K562 (cell line): ENCODE measurements around the gene CCDC3.

Source experiments
- BRCA1 ChIP-seq, 2 experiments: fragments of 450-650 bp in 1 of 2; sonication (generic) in 1 of 2; formaldehyde crosslinking in 1 of 2; IDR thresholded peaks; 2 replicates each; pipeline versions ENCODE4 v1.5.0 to v1.6.1; 2017 to 2020; ENCODE audit warnings: mild to moderate bottlenecking in 1 of 2, missing genetic modification reagents in 1 of 2
- CTCF ChIP-seq, 3 experiments: IDR thresholded peaks in 2 of 3; conservative IDR thresholded peaks in 1 of 3; 2 replicates each; pipeline ENCODE4 v1.5.1; 2011 to 2012; ENCODE audit warnings: low read length in 3 of 3, mild to moderate bottlenecking in 3 of 3, control low read depth in 2 of 3, improper control_type of control experiment in 1 of 3, inconsistent platforms in 1 of 3, low read depth in 1 of 3, mixed read lengths in 1 of 3, moderate library complexity in 1 of 3; ENCODE audit not compliant: insufficient read depth in 2 of 3
- E4F1 ChIP-seq: fragments of 250-450 bp; sonication (Bioruptor Pico); IDR thresholded peaks from 2 replicates; pipeline ENCODE4 v1.5.0; 2021; ENCODE audit warnings: mild to moderate bottlenecking, borderline replicate concordance
- ETV5 ChIP-seq: sonication (generic); formaldehyde crosslinking; IDR thresholded peaks from 2 replicates; pipeline ENCODE4 v1.4.0; 2020; ENCODE audit warnings: low read depth, mild to moderate bottlenecking, missing genetic modification reagents
- GTF3C2 ChIP-seq: IDR thresholded peaks from 3 replicates; pipeline ENCODE4 v1.6.1; 2011; ENCODE audit warnings: borderline replicate concordance, mild to moderate bottlenecking, moderate library complexity; ENCODE audit not compliant: insufficient read length; ENCODE audit errors: extremely low read depth
- HNRNPL ChIP-seq: fragments of 200-400 bp; formaldehyde crosslinking; IDR thresholded peaks from 2 replicates; pipeline ENCODE4 v1.6.1; 2017; ENCODE audit warnings: low read depth, mild to moderate bottlenecking, low read length
- POU5F1 ChIP-seq: fragments of 150-350 bp; IDR thresholded peaks from 2 replicates; pipeline ENCODE4 v1.6.1; 2014; ENCODE audit warnings: borderline replicate concordance, low read length, low read depth, mild to moderate bottlenecking; ENCODE audit not compliant: partially characterized antibody
- SP2 ChIP-seq: IDR thresholded peaks from 2 replicates; pipeline ENCODE4 v1.6.1; 2011; ENCODE audit warnings: mild to moderate bottlenecking, low read depth, low read length, moderate library complexity; ENCODE audit not compliant: poor library complexity, severe bottlenecking; ENCODE audit errors: extremely low read depth
- TAF1 ChIP-seq: IDR thresholded peaks from 2 replicates; pipeline ENCODE4 v1.6.1; 2011; ENCODE audit warnings: mild to moderate bottlenecking, low read length, moderate library complexity; ENCODE audit not compliant: insufficient read depth, control insufficient read depth, severe bottlenecking; ENCODE audit errors: extremely low read depth
- TAF15 ChIP-seq: fragments of 200-400 bp; formaldehyde crosslinking; IDR thresholded peaks from 2 replicates; pipeline ENCODE4 v1.6.1; 2017; ENCODE audit warnings: mild to moderate bottlenecking, low read depth, low read length, moderate library complexity
- ZBTB33 ChIP-seq: sonication (generic); formaldehyde crosslinking; IDR thresholded peaks from 2 replicates; pipeline ENCODE4 v1.8.1; 2023; ENCODE audit warnings: mild to moderate bottlenecking, missing genetic modification reagents
- ZBTB8A ChIP-seq: fragments of 450-650 bp; IDR thresholded peaks from 2 replicates; pipeline ENCODE4 v1.6.1; 2018; ENCODE audit warnings: mild to moderate bottlenecking, moderate library complexity; ENCODE audit not compliant: partially characterized antibody
- ZNF274 ChIP-seq: IDR thresholded peaks from 2 replicates; pipeline ENCODE4 v1.6.1; 2011; ENCODE audit warnings: low read depth, mild to moderate bottlenecking, low read length, moderate library complexity, borderline replicate concordance
- ZNF778 ChIP-seq: fragments of 450-650 bp; formaldehyde crosslinking; IDR thresholded peaks from 2 replicates; pipeline ENCODE4 v1.4.0; 2020; ENCODE audit warnings: mild to moderate bottlenecking, moderate library complexity

- TF ChIP-seq ZBTB33 (CRISPR knock-in tag), result no peak
- TF ChIP-seq TAF15, result no peak
- TF ChIP-seq CTCF (IDR thresholded peaks at IDR 0.05 in 2 of 3, conservative IDR thresholded peaks at IDR 0.05 in 1 of 3; ENCODE audit: insufficient read depth in 2 of 3, low read depth in 1 of 3, low read length in 3 of 3), result no peak
- no peak for TF ChIP-seq ZNF778 (CRISPR knock-in tag)
- TF ChIP-seq POU5F1, result no peak
- TF ChIP-seq E4F1, result no peak
- TF ChIP-seq TAF1, result no peak
- TF ChIP-seq ETV5, result no peak
- no peak for TF ChIP-seq HNRNPL
- TF ChIP-seq ZNF274, result no peak
- TF ChIP-seq GTF3C2, result no peak
- no peak for TF ChIP-seq BRCA1 (IDR thresholded peaks at IDR 0.05)
- TF ChIP-seq BRCA1 (CRISPR knock-in tag; IDR thresholded peaks at IDR 0.05), result no peak
- no peak for TF ChIP-seq SP2
- no peak for TF ChIP-seq ZBTB8A
Measured at GRCh38 chr10:12928571-12928970, 72.9 kb downstream of the CCDC3 start.
